GM23338 (cell line): ENCODE data around the gene SGSM1.

Source experiments
- EZH2 ChIP-seq: fragments of 200-600 bp; sonication (generic); IDR thresholded peaks from one replicate; pipeline ENCODE4 v1.8.0; 2017; ENCODE audit warnings: antibody characterized with exemption, mild to moderate bottlenecking, low read depth; ENCODE audit not compliant: unreplicated experiment
- JUNB ChIP-seq: IDR thresholded peaks from one replicate; pipeline ENCODE4 v1.6.1; 2016; ENCODE audit warnings: antibody characterized with exemption; ENCODE audit not compliant: unreplicated experiment
- ZNF114 ChIP-seq: fragments of 250-450 bp; sonication (Bioruptor Pico); IDR thresholded peaks from 2 replicates; pipeline ENCODE4 v1.5.0; 2020; ENCODE audit warnings: mild to moderate bottlenecking, moderate library complexity
- TF ChIP-seq, protein P1 (sequence below), 2 experiments: fragments of 200-600 bp in 1 of 2; sonication (generic) in 1 of 2; conservative IDR thresholded peaks; 2 replicates each; pipeline versions ENCODE4 v1.5.1 to v1.6.1; 2016 to 2017; ENCODE audit warnings: antibody characterized with exemption in 2 of 2, low read depth in 2 of 2, mild to moderate bottlenecking in 2 of 2, moderate library complexity in 1 of 2
- TF ChIP-seq, protein P2 (sequence below): IDR thresholded peaks from one replicate; pipeline ENCODE4 v1.6.1; 2018; ENCODE audit warnings: antibody characterized with exemption; ENCODE audit not compliant: unreplicated experiment

DNA sequence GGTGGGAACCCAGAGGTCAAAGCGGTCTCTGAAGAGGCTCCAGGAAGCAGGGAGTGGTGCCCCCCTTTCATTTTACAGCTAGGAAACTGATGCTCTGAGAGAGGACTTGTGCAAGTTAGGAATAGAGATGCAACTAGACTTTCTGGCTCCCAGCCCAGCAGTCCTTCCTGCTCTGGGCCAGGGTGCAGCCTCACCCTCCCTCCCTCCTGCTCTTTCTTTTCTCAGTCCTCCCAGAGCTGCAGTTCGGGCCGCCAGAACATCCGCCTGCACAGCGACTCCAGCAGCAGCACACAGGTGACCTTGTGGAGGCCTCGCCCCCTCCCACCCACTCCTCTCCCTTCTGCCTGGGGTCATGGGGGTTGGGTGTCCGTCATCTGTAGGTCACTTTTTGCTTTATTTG is 89.0 kb downstream of the SGSM1 start:
- TF ChIP-seq ZNF114 (no peak), JUNB (no peak), EZH2 (no peak)
- TF ChIP-seq, protein P1, sequence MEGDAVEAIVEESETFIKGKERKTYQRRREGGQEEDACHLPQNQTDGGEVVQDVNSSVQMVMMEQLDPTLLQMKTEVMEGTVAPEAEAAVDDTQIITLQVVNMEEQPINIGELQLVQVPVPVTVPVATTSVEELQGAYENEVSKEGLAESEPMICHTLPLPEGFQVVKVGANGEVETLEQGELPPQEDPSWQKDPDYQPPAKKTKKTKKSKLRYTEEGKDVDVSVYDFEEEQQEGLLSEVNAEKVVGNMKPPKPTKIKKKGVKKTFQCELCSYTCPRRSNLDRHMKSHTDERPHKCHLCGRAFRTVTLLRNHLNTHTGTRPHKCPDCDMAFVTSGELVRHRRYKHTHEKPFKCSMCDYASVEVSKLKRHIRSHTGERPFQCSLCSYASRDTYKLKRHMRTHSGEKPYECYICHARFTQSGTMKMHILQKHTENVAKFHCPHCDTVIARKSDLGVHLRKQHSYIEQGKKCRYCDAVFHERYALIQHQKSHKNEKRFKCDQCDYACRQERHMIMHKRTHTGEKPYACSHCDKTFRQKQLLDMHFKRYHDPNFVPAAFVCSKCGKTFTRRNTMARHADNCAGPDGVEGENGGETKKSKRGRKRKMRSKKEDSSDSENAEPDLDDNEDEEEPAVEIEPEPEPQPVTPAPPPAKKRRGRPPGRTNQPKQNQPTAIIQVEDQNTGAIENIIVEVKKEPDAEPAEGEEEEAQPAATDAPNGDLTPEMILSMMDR (conservative IDR thresholded peaks at IDR 0.05; ENCODE audit: low read depth in 2 of 2) = no peak
- TF ChIP-seq, protein P2, sequence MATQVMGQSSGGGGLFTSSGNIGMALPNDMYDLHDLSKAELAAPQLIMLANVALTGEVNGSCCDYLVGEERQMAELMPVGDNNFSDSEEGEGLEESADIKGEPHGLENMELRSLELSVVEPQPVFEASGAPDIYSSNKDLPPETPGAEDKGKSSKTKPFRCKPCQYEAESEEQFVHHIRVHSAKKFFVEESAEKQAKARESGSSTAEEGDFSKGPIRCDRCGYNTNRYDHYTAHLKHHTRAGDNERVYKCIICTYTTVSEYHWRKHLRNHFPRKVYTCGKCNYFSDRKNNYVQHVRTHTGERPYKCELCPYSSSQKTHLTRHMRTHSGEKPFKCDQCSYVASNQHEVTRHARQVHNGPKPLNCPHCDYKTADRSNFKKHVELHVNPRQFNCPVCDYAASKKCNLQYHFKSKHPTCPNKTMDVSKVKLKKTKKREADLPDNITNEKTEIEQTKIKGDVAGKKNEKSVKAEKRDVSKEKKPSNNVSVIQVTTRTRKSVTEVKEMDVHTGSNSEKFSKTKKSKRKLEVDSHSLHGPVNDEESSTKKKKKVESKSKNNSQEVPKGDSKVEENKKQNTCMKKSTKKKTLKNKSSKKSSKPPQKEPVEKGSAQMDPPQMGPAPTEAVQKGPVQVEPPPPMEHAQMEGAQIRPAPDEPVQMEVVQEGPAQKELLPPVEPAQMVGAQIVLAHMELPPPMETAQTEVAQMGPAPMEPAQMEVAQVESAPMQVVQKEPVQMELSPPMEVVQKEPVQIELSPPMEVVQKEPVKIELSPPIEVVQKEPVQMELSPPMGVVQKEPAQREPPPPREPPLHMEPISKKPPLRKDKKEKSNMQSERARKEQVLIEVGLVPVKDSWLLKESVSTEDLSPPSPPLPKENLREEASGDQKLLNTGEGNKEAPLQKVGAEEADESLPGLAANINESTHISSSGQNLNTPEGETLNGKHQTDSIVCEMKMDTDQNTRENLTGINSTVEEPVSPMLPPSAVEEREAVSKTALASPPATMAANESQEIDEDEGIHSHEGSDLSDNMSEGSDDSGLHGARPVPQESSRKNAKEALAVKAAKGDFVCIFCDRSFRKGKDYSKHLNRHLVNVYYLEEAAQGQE = no peak
